ENCODE data around the gene DNAJC24.

- TF ChIP-seq EP300 (conservative IDR thresholded peaks at IDR 0.05; ENCODE audit: poor library complexity, severe bottlenecking) (no peak), CTCF (IDR thresholded peaks at IDR 0.05; ENCODE audit: poor library complexity, severe bottlenecking) (no peak), EZH2 (IDR thresholded peaks at IDR 0.05; ENCODE audit: borderline replicate concordance, insufficient read depth, low read length, poor library complexity, severe bottlenecking) (no peak), REST (IDR thresholded peaks at IDR 0.05; ENCODE audit: borderline replicate concordance) (no peak), RAD21 (conservative IDR thresholded peaks at IDR 0.05) (no peak), POLR2AphosphoS5 (IDR thresholded peaks at IDR 0.05) (no peak)
Measured at GRCh38 chr11:31437742-31438435, 68.2 kb downstream of the DNAJC24 start.
